Natural killer cell (primary cell): Measurements from ENCODE around the gene LARP1B. TPM values are rescaled to one million over a fixed set of nuclear protein-coding genes. Genes with fewer than 3 reads are reported as not detected.
"Not testable (repeated sequence)": the region's sequence is repeated elsewhere in the genome, so short reads cannot be mapped to it uniquely, and the experiment has no call there.

ENCODE experiments used
- ATAC-seq, 3 donors: fragments of 150-1000 bp in 2 of 3; fragments of 200-7000 bp in 1 of 3; cut with Tn5 transposase; 1 replicate in 1 of 3; 2 replicates in 2 of 3; pipeline ENCODE4 v1.10.0; 2021; ENCODE audit warnings: mild to moderate bottlenecking in 2 of 3, moderate library complexity in 2 of 3
- DNase-seq, 2 donors: peaks; one replicate each; pipeline versions ENCODE4 v3.0.0 to v3.0.0-alpha.2; 2013 to 2021; ENCODE audit warnings: mixed read lengths in 1 of 2
- H3K27ac ChIP-seq: one replicate; pipeline ENCODE4 v1.5.1; 2013; ENCODE audit warnings: mild to moderate bottlenecking, low read length
- H3K27me3 ChIP-seq: one replicate; pipeline ENCODE4 v1.6.1; 2013; ENCODE audit warnings: low read length; ENCODE audit not compliant: control insufficient read depth, insufficient read depth
- H3K36me3 ChIP-seq: one replicate; pipeline ENCODE4 v1.6.1; 2013; ENCODE audit warnings: low read length; ENCODE audit not compliant: control insufficient read depth, insufficient read depth
- H3K4me1 ChIP-seq: one replicate; pipeline ENCODE4 v1.6.1; 2013; ENCODE audit warnings: low read length; ENCODE audit not compliant: control insufficient read depth, insufficient read depth
- H3K4me3 ChIP-seq: one replicate; pipeline ENCODE4 v1.5.1; 2013; ENCODE audit warnings: low read length
- H3K9me3 ChIP-seq: one replicate; pipeline ENCODE4 v1.6.1; 2013; ENCODE audit warnings: low read length; ENCODE audit not compliant: control insufficient read depth, insufficient read depth
- H3K27ac Mint-ChIP-seq, 2 donors: one replicate each; pipeline ENCODE4 v1.8.0; 2022; ENCODE audit warnings: mild to moderate bottlenecking in 2 of 2, mixed read lengths in 2 of 2, moderate library complexity in 1 of 2
- H3K27me3 Mint-ChIP-seq, 2 donors: one replicate each; pipeline ENCODE4 v1.8.0; 2022; ENCODE audit warnings: low read depth in 2 of 2, mixed read lengths in 2 of 2
- H3K36me3 Mint-ChIP-seq: one replicate; pipeline ENCODE4 v1.8.0; 2022; ENCODE audit warnings: mixed read lengths
- H3K4me1 Mint-ChIP-seq, 2 donors: one replicate each; pipeline ENCODE4 v1.8.0; 2022; ENCODE audit warnings: mixed read lengths in 2 of 2
- H3K4me3 Mint-ChIP-seq: one replicate; pipeline ENCODE4 v1.8.0; 2022; ENCODE audit warnings: mild to moderate bottlenecking, moderate library complexity, mixed read lengths
- H3K9me3 Mint-ChIP-seq, 2 donors: one replicate each; pipeline ENCODE4 v1.8.0; 2022; ENCODE audit warnings: mixed read lengths in 2 of 2
- WGBS: methylation state at CpG from one replicate; pipeline ENCODE4 v1.1.7; 2013; ENCODE audit warnings: missing lambda C conversion rate; ENCODE audit not compliant: insufficient coverage; 5-methylcytosine and 5-hydroxymethylcytosine counted together
- intact Hi-C: fragments of 100-400 bp; cut with micrococcal nuclease; formaldehyde crosslinking; loops from one replicate; pipeline ENCODE4 v1.14.2; 2022
- total RNA-seq, 4 donors: library from RNA; stranded (reverse); fragments of 120-200 nt in 1 of 4; gene quantifications; one replicate each; pipeline versions ENCODE4 v1.2.3 to v1.2.4, GENCODE V29; 2013 to 2022
- TF ChIP-seq, protein P1 (sequence below): fragments of 200-600 bp; IDR thresholded peaks from one replicate; pipeline ENCODE4 v1.8.0; 2022; ENCODE audit warnings: antibody characterized with exemption

The LARP1B gene
- total RNA-seq, 3 donors from 2014 or later (not counting 1 experiment from before 2014, with no cell fraction given): 8.5 to 10.7 (median 9.1) TPM

DNA sequence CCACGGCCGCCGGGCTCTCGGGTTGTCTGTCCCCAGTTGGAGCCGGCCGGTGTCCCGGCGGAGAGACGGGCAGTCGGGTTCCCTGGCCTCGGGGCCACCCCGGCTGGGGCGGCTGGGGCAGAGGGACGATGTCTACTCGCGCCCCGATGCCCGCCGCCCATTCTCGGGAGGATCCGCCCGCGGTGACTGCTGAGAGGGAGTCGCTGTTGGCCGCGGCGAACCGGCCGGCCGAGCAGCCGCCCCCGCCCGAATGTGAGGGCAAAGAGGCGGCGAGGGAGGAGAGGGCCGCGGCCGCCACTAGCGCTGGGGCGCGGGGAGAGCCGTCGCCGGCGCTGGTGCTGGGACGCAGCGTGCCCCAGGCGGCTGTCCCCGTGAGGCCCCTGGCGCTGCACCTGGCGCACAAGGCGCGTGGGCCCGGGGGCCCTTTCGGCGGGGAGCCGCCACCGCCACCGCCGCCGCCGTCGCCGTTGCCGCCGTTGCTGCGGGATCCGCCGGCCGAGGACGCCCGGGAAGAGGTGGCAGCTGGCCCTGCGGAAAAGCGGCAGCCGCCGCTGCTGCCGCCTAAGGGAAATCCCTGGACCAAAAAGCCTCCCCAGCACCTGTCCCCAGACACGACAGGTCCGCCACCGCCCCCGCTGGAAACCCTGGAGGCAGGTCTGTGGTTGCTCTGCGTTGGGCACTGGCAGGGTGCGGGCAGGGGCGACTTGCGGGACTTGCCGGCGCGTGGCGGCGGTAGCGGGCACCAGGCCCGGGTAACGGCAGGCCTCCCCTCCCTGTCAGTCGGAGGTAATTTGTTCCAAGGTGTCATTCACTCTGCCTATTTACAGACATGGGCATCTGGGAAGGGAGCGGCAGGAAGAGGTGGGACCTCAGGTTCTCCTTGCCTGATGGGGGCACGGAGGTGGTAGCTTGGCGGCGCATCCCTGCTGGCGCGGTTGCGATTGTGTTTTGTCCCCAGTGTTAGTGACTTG lies 739 bp downstream of the LARP1B start:
- ATAC-seq: peak; percentile 22 to 44 (median 28)
- H3K36me3 Mint-ChIP-seq: no peaks in the 10 kb centered on the region
- intact Hi-C loops: loop anchor here (1.0 to 5.0 kb wide), 3 partner anchors 97 to 225 kb away; partner anchors contain the start of genes ABHD18, MFSD8, PGRMC2 and PLK4
- no peaks in the 10 kb centered on the region for H3K9me3 Mint-ChIP-seq
- peak overlapping the region; percentile 40 for H3K4me3 ChIP-seq
- H3K4me1 Mint-ChIP-seq: peaks cover 9 to 10% of the 10 kb centered on the region in 2 donors
- WGBS: under 1% methylated on average over 101 of the region's 101 CpGs
- H3K27ac ChIP-seq: peak overlapping the region; percentile 78
- no peaks in the 10 kb centered on the region for H3K27me3 ChIP-seq
- peak overlapping the region; percentile 84 for H3K4me3 Mint-ChIP-seq
- H3K4me1 ChIP-seq: peaks cover 15% of the 10 kb centered on the region
- DNase-seq: peak; percentile 53 to 72
- H3K9me3 ChIP-seq: no peaks in the 10 kb centered on the region
- H3K27me3 Mint-ChIP-seq: no peaks in the 10 kb centered on the region
- H3K27ac Mint-ChIP-seq: peak overlapping the region; percentile 45 to 80
- TF ChIP-seq, protein P1, sequence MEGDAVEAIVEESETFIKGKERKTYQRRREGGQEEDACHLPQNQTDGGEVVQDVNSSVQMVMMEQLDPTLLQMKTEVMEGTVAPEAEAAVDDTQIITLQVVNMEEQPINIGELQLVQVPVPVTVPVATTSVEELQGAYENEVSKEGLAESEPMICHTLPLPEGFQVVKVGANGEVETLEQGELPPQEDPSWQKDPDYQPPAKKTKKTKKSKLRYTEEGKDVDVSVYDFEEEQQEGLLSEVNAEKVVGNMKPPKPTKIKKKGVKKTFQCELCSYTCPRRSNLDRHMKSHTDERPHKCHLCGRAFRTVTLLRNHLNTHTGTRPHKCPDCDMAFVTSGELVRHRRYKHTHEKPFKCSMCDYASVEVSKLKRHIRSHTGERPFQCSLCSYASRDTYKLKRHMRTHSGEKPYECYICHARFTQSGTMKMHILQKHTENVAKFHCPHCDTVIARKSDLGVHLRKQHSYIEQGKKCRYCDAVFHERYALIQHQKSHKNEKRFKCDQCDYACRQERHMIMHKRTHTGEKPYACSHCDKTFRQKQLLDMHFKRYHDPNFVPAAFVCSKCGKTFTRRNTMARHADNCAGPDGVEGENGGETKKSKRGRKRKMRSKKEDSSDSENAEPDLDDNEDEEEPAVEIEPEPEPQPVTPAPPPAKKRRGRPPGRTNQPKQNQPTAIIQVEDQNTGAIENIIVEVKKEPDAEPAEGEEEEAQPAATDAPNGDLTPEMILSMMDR: no peak
- H3K36me3 ChIP-seq: no peaks in the 10 kb centered on the region

DNA sequence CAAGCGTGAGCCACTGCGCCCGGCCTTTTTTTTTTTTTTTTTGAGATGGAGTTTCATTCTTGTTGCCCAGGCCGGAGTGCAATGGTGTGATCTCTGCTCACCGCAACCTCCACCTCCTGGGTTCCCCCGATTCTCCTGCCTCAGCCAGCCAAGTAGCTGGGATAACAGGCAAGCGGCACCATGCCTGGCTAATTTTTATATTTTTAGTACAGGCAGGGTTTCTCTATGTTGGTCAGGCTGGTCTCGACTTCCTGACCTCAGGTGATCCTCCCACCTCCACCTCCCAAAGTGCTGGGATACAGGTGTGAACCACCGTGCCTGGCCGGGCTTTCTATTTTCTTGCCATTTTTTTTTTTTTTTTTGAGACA lies 5.3 kb downstream of the LARP1B start:
- H3K9me3 Mint-ChIP-seq, H3K36me3 ChIP-seq, H3K27ac ChIP-seq, H3K27me3 Mint-ChIP-seq, DNase-seq, intact Hi-C loops, H3K4me1 ChIP-seq, H3K27me3 ChIP-seq, H3K9me3 ChIP-seq, H3K4me1 Mint-ChIP-seq, H3K27ac Mint-ChIP-seq, H3K36me3 Mint-ChIP-seq, ATAC-seq, H3K4me3 Mint-ChIP-seq, H3K4me3 ChIP-seq: not testable (repeated sequence)
- 96% methylated on average over 10 of the region's 10 CpGs for WGBS

DNA sequence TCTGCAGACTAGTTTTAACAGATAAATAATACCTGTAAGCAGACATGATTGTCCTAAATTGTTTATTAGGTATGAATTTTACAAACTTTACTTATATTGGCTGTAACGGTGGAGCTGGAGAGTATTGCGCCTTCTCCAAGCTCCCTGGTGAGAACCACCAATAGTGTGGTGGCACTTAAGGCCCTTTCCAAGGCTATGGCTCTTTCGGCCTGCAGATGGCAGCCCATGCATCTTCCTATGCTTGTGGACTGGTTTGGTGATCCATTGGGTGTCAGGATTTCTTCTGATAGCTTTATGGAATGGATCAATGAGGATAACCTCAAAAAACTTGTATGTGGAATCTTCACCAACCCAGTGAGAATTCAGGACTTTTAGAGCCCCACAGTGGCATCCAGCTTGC lies 7.8 kb downstream of the LARP1B start:
- H3K4me1 Mint-ChIP-seq: peaks cover 0 to 5% of the 10 kb centered on the region in 2 donors

DNA sequence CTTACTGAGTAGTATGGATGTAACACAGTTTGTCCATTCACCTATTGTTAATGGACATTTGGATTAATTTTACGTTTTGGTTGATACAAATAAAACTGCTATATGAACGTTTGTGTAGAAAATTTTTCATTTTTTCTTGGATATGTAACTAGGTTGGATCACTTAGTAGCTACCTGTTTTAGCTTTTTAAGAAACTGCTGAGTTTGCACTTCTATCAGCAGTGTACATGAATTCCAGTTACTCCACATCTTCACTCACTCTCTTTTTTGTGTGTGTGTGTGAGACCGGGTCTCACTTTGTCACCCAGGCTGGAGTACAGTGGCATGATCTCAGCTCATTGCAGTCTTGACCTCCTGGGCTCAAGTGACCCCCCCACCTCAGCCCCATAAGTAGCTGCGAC lies 15.4 kb downstream of the LARP1B start:
- ATAC-seq: no peak
- Mint-ChIP-seq H3K4me3 (no peak overlapping the region), H3K27me3 (no peaks in the 10 kb centered on the region), H3K9me3 (no peaks in the 10 kb centered on the region), H3K36me3 (no peaks in the 10 kb centered on the region), H3K4me1 (no peaks in the 10 kb centered on the region), H3K27ac (no peak overlapping the region)
- intact Hi-C loops: no loop called here
- Histone ChIP-seq H3K27me3 (no peaks in the 10 kb centered on the region), H3K9me3 (no peaks in the 10 kb centered on the region), H3K4me3 (no peak overlapping the region), H3K27ac (no peak overlapping the region), H3K4me1 (no peaks in the 10 kb centered on the region), H3K36me3 (peaks cover 8% of the 10 kb centered on the region)
- no CpG with 5 or more reads among the region's 4 CpGs for WGBS
- TF ChIP-seq, protein P1: no peak
- DNase-seq: no peak

More for the DNA sequence above, 7.8 kb downstream of the LARP1B start:
- H3K4me3 Mint-ChIP-seq: no peak overlapping the region
- peak in 1 of 2 donors; percentile 7 for DNase-seq
- TF ChIP-seq, protein P1: no peak
- ATAC-seq: no peak
- intact Hi-C loops: no loop called here
- Histone ChIP-seq H3K36me3 (no peaks in the 10 kb centered on the region), H3K27ac (no peak overlapping the region), H3K4me3 (no peak overlapping the region), H3K9me3 (no peaks in the 10 kb centered on the region), H3K27me3 (no peaks in the 10 kb centered on the region), H3K4me1 (no peaks in the 10 kb centered on the region)
- H3K36me3 Mint-ChIP-seq: no peaks in the 10 kb centered on the region
- H3K27ac Mint-ChIP-seq: no peak overlapping the region
- no peaks in the 10 kb centered on the region for H3K9me3 Mint-ChIP-seq
- WGBS: 100% methylated on average over 3 of the region's 3 CpGs
- no peaks in the 10 kb centered on the region for H3K27me3 Mint-ChIP-seq

DNA sequence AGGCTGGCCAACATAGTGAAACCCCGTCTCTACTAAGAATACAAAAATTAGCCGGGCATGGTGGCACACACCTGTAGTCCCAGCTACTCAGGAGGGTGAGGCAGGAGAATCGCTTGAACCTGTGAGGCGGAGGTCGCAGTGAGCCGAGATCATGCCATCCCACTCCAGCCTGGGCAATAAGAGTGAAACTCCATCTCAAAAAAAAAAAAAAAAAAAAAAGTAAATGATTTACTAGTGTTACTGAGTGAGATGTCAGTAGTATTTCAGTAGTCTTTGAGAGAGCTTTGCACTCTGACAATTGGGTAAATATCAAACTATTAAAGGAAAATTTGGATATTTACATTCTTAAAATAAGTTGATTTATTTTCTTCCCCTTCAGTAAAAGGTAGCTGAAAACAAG lies 34.2 kb downstream of the LARP1B start:
- H3K4me3 ChIP-seq, H3K9me3 Mint-ChIP-seq, H3K36me3 ChIP-seq, ATAC-seq, H3K27ac ChIP-seq, H3K4me1 Mint-ChIP-seq, DNase-seq, H3K4me1 ChIP-seq, H3K27me3 Mint-ChIP-seq, H3K27ac Mint-ChIP-seq, H3K9me3 ChIP-seq, H3K36me3 Mint-ChIP-seq, H3K27me3 ChIP-seq, intact Hi-C loops, H3K4me3 Mint-ChIP-seq: not testable (repeated sequence)
- 97% methylated on average over 3 of the region's 6 CpGs for WGBS
